Erythroblast (primary cell): ENCODE measurements around the gene CDCP2.

Experiments used
- GATA1 ChIP-seq: IDR thresholded peaks from 2 replicates; pipeline ENCODE4 v1.6.1; 2011; ENCODE audit warnings: low read depth, mild to moderate bottlenecking, control low read depth, low read length, moderate library complexity
- POLR2A ChIP-seq: IDR thresholded peaks from 2 replicates; pipeline ENCODE4 v1.6.1; 2011; ENCODE audit warnings: mild to moderate bottlenecking, low read length

DNA sequence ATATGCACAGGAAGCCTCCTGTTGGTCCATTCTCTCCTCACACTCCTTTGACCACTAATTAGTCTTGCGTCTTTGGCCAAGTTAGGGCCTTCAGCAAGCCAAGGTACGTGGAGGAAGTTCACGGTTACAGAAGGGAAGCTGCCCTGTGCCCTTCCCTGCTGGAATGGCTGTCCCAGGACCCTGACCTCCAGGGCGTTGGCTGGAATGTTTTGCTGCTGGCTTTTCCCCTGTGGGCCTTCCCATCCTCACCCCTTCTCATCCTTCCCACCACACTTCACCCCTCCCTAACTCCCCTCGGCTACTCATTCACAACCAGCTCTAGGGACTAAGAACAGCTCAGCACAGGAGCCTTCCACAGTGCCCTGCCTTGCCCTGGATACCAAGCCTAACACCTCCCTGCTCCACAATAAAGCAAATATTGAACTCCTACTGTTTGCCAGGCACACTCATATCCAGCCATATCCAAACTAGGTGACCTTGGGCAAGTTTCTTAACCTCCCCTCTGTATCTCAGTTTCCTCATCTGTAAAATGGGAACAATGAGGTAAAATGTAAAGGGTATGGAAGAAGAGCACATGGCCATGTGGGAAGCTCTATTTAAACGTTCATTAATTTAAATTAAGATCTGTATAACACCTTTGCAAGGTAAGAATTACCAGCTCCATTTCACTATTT, 8.8 kb upstream of the CDCP2 start:
- TF ChIP-seq POLR2A = no peak
- TF ChIP-seq GATA1 = no peak
